Coronary artery (tissue), 2 donors: ENCODE data around the gene ZMPSTE24.
"Not testable (repeated sequence)": the region's sequence is repeated elsewhere in the genome, so short reads cannot be mapped to it uniquely, and the experiment has no call there.

Source experiments
- DNase-seq: peaks from one replicate; pipeline ENCODE4 v3.0.0-alpha.2; 2017; ENCODE audit warnings: low spot score
- H3K27ac ChIP-seq, 2 donors: fragments of 200-600 bp; sonication (generic); one replicate each; pipeline ENCODE4 v1.5.1; 2016 to 2019
- H3K4me3 ChIP-seq: fragments of 200-600 bp; sonication (generic); 2 replicates; pipeline ENCODE4 v1.5.1; 2016; ENCODE audit warnings: mild to moderate bottlenecking, moderate library complexity
- CTCF ChIP-seq: fragments of 200-600 bp; sonication (generic); IDR thresholded peaks from one replicate; pipeline ENCODE4 v1.5.1; 2019; ENCODE audit warnings: antibody characterized with exemption

The ZMPSTE24 gene

GRCh38 chr1:40318476-40318875 is 60.4 kb downstream of the ZMPSTE24 start:
- Histone ChIP-seq H3K27ac (no peak overlapping the region), H3K4me3 (no peak overlapping the region)
- TF ChIP-seq CTCF, result no peak
- DNase-seq, result no peak

GRCh38 chr1:40318970-40319621 is 61.1 kb downstream of the ZMPSTE24 start:
- DNase-seq, result no peak
- H3K27ac ChIP-seq, result no peak overlapping the region
- H3K4me3 ChIP-seq, result no peak overlapping the region
- no peak for TF ChIP-seq CTCF

- H3K27ac ChIP-seq, H3K4me3 ChIP-seq, DNase-seq: not testable (repeated sequence)
Measured at GRCh38 chr1:40331403-40331802, 73.4 kb downstream of the ZMPSTE24 start.

- no peak for DNase-seq
- Histone ChIP-seq H3K27ac (no peak overlapping the region), H3K4me3 (no peak overlapping the region)
- TF ChIP-seq CTCF, result no peak
Measured at GRCh38 chr1:40332695-40333094, 74.7 kb downstream of the ZMPSTE24 start.

- TF ChIP-seq CTCF, result no peak
- H3K27ac ChIP-seq, result no peak overlapping the region
- no peak overlapping the region for H3K4me3 ChIP-seq
- no peak for DNase-seq
Measured at GRCh38 chr1:40337443-40337842, 79.4 kb downstream of the ZMPSTE24 start.

GRCh38 chr1:40338745-40339419 is 80.8 kb downstream of the ZMPSTE24 start:
- DNase-seq, result no peak
- peak overlapping the region; percentile 38 for H3K4me3 ChIP-seq
- TF ChIP-seq CTCF, result peak; percentile 99
- peak overlapping the region in 1 of 2 donors; percentile 54 for H3K27ac ChIP-seq

- peak overlapping the region in 1 of 2 donors; percentile 54 for H3K27ac ChIP-seq
- no peak for TF ChIP-seq CTCF
- H3K4me3 ChIP-seq, result no peak overlapping the region
- no peak for DNase-seq
Measured at GRCh38 chr1:40339420-40340323, 81.6 kb downstream of the ZMPSTE24 start.
